Lung microvascular endothelial cell (primary cell): ENCODE measurements around the gene ANKRD13C. TPM values are rescaled to one million over a fixed set of nuclear protein-coding genes. Genes with fewer than 3 reads are reported as not detected.

Experiments
- DNase-seq, 2 donors: peaks; one replicate each; pipeline versions ENCODE4 v3.0.0 to v3.0.0-alpha.2; 2010; ENCODE audit warnings: low read depth in 2 of 2
- total RNA-seq: library from RNA; depleted of rRNA; stranded (reverse); fragments of >200 nt; gene quantifications from 2 replicates; pipeline ENCODE4 v1.2.1, GENCODE V29; 2014

The ANKRD13C gene
- total RNA-seq, 1 donor from 2014 or later = 23.4 TPM

DNA sequence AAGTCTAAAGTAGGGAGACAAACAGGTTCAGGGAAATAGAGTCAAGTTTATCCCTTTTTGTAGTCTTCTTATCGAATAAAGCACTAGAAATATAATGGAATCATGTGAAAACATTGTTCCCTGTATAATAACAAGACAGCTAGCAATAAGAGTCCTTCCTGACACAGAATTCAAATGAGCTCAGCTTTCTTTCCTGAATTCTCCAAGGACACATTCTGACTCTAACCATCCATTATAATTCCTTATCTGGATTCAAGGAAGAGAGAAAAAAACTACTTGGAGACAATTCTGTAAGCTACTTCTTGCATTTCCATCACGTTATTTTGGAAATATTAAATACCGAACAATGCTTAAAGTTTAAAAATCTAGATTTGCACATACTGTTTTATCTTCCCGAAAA is 58.8 kb downstream of the ANKRD13C start:
- no peak for DNase-seq

DNA sequence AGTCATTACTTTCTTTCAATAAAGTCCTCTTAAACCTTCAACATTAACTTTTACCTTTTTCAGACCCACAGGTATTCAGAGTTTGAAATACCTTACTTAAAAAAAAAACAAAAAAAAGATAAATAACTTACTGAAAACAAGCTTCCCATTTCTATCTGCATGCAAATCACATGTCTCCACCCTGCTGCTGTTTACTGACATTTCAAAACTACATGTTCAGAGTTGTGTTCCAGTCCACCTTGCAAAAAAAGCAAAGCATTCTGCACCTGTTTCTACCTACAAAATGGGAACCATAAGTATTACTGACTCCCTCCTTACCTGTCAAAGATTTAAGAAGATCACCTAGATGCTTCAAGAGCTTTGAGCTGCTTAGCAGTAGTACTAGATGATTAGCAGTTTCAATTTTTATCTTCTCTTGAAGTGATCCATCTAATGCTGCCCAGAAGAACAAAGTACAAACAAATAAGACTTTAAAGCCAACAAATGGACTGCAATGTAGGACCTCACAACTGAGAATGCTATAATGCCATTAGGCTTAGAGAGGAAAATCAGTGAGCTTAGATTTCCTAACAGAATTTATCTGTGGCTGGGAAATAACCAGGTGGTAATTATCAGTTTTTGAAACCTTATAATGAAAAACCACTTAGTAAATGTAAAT is 61.2 kb downstream of the ANKRD13C start:
- no peak for DNase-seq

DNA sequence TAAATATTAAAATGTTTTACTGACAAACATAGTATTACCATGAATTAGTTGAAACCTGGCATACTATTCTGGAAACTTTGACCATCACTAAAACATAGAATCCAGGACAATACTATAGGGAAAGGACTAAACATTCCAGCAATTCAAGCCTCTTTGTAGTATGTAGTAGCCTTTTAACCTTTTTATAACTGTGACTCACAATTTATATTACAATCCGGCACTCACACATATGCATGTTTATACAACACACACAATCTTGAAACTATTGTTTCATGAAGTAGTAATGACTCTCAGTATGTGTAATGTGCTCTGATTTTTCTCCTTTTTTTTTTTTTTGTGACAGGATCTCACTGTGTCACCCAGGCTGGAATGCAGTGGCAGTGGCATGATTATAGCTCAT is 64.3 kb downstream of the ANKRD13C start:
- DNase-seq = peak; percentile 58 to 84

DNA sequence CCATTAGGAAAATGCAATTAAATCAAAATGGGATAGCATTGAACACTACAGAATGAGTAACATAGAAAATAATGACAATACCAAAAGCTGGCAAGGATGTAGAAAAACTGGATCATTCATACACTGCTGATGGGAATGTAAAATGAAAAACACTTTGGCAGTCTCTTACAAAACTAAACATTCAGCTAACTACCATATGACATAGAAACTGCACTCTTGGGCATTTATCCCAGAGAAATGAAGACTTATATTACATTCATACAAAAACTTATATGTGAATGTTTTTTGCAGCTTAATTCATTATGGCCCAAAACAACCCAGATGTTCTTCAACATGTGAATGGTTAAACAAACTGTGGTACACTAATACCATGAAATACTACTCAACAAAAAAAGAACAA is 66.4 kb downstream of the ANKRD13C start:
- DNase-seq = no peak

DNA sequence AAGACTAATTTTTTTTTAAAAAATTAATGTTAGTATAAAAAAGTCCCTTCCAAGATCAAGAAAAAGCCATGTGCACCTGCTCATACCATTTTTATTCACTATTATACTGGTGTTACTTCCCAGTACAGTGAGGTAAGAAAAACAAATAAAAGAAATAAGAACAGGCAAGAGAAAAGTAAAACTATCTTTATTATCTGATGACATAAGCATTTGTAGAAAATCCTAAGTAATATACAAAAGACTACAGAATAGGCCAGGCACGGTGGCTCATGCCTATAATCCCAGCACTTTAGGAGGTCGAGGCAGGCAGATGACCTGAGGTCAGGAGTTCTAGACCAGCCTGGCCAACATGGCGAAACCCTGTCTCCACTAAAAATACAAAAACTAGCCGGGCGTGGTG is 68.1 kb downstream of the ANKRD13C start:
- DNase-seq = no peak

DNA sequence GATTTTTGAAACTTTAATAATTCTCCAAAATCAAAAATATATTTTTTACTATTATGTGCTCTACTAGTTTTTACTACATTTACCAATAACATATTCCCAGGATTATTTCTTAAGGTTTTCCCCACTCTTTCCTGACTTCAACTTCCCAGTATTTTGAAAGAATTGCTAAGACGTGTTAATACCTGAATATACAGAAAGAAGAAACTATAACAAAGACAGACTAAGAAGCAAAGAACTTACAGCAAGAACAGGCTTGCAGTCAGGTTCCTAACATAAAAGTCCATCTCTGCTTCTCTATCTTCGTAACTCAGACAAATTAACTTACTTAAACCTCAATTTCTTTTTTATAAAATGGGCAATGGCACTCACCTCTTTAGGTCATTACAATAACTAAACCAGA is 70.2 kb downstream of the ANKRD13C start:
- DNase-seq = no peak

DNA sequence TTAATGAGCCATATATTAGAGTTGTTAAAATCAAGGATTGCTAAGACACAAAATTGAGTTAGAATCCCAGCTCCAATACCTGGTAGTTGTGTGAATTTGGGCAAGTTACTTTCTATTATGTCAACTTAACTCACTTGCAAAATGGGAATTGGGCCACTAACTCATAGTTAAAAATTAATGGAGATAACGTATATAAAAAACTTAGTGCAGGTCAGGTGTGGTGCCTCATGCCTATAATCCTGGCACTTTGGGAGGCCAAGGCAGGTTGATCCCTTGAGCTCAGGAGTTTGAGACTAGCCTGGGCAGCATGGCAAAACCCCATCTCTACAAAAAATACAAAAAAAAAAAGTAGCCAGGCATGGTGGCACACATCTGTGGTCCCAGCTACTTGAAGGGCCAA is 75.8 kb downstream of the ANKRD13C start:
- no peak for DNase-seq

DNA sequence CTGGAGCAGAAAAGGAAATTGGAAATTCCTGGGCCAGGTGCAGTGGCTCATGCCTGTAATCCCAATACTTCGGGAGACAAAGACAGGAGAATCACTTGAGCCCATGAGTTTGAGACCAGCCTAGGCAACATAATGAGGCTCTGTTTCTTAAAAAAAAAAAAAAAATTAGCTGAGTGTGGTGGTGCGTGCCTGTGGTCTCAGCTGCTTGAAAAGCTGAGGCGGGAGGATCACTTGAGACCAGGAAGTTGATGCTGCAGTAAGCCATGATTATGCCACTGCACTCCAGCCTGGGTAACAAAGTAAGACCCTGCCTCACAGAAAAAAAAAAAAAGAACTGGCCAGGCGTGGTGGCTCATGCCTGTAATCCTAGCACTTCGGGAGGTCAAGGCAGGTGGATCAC is 76.6 kb downstream of the ANKRD13C start:
- no peak for DNase-seq

DNA sequence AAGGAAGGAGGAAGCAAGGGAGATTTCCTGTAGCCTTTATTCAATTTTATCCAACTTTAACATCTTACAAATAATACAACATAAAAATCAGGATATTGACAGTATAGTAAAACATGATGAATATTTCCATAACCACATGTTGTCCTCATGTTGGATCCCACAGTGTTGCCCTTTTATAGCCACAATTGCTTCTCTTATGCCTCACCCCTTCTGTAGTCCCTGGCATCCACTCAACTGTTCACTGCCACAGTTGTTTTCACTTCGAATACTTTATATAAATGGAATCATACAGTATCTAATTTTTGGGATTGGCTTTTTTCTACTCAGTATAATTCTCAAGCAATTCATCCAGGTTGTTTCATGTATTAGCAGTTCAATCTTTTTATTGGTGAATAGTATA is 88.6 kb downstream of the ANKRD13C start:
- peak in 1 of 2 donors; percentile 24 for DNase-seq

DNA sequence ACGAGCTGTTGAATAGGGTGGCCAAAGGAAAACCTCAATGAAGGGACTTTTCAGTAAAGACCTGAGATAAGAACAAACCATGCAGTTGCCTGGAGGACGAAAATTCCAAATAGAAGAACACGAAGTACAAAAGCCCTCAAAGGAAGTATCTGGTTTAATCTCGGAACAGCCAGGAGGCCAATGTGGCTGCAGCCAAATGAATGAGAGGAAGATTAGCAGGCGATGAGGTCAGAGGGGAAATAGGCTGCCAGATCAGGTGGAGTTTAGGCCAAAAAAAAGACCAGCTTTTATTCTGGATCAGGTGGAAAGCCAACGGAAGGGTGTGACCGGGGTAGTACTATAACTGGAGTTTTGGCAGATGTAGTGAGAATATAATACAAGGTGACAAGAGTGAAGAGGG is 89.7 kb downstream of the ANKRD13C start:
- peak; percentile 48 to 58 for DNase-seq

DNA sequence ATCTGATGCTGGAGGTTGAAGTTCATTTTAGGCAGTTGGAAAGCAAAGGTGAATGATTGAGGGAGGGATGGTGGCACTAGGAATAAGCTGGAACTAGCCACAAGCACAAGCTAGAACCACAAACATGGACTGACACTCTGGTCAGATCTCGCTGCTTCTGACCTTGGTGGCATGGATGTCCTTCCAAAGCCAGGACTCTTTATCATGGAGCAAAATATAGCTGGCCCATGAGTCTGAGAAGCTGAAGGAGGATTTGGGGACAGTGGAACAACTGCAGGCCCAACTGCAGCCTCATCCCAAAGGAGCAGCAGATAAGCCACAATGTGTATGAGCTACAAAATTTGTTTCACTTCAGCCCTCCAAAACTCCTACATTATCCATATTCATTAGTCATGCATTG is 97.9 kb downstream of the ANKRD13C start:
- no peak for DNase-seq

DNA sequence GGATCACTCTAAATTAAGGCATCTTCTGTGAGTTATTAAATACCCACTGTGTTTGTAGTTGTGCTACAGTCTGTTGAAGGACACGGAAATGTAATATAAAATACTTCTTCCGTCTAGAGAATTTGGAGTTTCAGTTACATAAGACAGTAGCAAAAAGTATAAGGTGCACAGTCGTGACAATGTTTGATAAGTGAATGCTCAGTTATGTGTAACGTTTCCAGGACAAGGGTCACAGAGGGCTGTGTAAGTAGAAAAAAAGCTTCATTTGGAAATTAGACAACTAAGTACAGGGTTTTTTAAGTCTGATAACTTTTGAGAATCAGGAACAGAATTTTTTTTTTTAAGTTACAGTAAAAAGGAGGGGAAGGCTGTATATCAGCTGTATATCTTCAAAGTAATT is 105.8 kb downstream of the ANKRD13C start:
- DNase-seq = no peak

DNA sequence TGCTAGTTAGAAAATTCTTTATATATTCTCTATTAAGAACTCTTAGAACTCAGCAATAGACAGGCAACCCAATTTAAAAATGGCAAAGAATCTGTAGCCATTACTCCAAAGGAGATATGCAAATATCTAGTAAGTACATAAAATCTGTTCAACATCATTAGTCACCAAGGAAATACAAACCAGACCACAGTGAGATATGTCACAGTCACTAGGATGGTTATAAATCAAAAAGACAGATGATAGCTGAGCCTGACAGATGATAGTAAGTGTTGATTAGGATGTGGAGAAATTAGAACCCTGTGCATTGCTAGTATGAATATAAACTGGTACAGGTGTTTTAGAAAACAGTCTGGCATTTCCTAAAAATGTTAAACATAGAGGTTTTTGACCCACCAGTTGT is 106.8 kb downstream of the ANKRD13C start:
- DNase-seq = no peak

DNA sequence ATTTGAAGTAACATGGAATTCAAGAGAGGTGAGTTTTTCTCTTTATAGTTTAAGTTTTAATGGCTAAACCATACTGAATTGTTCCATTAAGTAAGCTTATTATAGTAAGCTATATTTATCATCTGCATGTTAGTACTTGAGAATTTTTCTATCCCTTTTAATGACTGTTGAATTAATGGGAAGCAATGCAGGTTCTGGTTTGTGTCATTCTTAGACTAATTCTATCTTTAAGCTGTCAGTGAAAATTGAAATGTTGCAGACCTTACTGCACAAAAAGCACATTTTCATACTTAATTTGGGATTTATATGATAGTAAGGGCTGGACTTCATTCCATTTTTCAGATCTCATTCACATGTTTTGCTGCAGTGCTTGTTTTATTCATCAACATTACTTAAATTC is 107.4 kb downstream of the ANKRD13C start:
- no peak for DNase-seq

DNA sequence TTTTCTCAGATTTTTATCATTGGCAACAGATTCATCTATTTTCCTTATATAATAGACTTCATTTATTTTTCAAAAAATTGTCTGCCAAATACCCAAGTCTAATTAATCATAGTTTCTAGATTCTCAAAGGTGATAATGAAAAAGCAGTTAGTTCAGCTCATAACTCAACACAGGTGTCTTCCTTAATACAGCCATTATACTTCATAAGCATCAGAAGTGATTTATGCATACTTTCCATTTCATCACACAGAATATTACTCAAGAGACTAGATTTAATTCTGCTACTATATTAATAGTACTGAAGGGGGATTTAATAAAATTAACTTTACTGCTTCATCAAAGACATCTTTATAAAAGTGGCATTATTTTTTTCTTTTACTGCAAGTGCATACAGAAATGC is 114.6 kb downstream of the ANKRD13C start:
- DNase-seq = no peak

DNA sequence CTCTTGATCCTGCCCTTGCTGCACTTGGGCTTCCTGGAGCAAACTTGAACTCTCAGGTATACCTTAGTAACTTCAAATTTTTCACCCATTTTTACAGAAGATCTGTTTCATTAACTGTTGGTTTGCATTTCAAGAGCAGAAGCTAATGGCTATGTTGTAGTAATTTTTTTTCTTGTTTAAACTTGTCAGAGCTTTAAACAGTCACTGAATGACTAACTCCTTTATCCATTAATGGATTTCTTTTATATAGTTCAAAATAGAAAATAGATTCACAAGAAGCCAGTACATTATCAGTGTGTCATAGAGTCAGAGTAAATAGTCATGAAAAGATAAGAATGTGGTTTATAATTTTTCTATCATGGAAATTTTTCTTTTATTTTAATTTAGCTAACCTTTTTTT is 119.8 kb downstream of the ANKRD13C start:
- no peak for DNase-seq

DNA sequence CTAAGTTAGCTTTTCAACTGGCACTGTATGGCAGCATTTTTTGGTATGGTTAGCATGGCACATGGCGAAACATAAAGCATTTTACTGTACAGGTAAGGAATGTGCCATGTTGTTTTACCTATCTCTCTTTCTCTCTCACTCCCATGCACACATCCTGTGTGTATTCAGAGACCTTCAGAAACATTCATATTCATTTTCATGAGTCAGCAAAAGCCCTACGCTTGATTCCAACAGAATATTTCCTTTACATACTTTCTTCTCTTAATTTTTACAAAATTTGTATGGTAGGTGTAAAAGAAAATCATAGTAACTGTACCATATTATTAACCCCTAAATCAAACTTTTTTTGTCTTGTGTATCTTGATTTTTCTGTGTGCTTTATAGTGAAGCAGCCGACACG is 123.0 kb downstream of the ANKRD13C start:
- DNase-seq = no peak

DNA sequence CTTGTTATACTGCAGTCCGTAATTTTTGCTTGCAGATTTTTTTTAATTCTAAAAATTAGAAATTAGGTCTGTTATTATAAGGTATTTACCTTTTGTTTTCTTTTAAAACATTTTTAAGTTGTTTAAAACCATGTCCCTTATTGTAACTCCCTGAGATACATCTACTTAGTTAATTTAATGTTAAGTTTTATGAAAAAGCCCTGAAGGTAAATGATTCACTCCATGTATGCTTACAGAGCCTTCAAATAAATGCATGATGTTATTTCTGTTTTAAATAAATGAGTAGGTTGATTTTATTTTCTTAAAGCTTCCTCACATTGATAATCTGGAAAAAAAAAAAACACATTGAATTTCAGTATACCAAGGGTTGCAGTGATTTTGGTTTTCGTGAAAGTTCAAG is 125.9 kb downstream of the ANKRD13C start:
- DNase-seq = no peak

DNA sequence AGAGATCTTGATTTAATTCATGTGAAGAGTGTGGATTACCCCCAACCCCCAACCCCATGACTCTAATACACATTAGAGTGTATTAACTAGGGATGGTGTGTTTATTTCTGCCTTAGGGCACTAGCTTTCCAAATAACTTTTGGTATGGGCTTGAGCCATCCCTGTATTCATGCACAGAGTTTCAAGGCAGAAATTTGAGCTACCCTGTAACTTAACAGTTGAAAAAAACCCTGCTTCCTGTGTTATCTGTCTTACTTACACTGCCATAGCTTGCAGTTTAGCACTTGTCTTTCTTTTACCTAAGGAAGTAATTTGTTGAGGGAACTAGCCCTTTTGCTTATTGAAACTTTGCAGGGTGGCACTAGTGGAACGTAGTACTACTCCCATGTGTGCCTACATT is 127.1 kb downstream of the ANKRD13C start:
- no peak for DNase-seq

DNA sequence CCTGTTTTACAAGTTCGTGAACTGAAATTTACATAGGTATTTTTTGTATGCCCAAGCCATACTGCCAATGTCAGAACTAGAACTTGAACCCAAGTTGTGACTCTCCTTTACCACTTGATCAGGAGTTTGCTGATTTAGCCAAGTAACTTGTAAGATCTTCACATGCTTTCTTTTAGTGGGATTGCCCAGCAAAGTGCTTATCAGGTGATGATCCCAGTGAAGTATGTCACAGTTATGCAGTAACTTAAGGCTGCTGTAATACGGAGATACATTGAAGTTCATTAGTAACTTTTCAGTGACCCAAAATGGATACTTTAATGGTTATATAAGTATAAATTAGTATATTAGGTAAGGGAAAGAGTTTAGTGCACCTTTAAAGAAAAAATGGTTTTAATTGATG is 129.6 kb downstream of the ANKRD13C start:
- DNase-seq = no peak

DNA sequence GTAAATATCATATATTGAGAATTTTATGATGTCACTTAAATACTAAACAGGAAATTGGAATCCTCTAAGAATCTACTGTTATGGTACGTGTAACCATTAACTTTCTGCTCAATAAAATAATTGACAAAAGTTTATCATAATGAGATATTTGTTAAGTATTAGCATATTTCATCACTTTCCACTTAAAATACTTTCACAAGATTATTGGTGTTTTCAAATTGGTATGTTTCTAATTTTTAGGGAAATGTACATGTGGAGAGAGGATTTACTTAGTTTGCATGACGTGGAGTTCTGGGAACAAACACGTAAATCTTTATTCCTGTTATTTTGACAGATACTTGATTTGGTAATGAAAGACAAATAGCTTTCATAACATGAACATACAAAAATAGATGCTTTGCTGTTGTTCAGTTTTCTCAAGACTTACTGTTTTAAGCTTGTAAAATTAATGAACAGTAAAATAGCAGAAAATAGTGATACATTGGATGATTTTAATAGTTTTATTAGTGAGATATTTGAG is 131.7 kb downstream of the ANKRD13C start:
- peak; percentile 5 to 22 for DNase-seq

DNA sequence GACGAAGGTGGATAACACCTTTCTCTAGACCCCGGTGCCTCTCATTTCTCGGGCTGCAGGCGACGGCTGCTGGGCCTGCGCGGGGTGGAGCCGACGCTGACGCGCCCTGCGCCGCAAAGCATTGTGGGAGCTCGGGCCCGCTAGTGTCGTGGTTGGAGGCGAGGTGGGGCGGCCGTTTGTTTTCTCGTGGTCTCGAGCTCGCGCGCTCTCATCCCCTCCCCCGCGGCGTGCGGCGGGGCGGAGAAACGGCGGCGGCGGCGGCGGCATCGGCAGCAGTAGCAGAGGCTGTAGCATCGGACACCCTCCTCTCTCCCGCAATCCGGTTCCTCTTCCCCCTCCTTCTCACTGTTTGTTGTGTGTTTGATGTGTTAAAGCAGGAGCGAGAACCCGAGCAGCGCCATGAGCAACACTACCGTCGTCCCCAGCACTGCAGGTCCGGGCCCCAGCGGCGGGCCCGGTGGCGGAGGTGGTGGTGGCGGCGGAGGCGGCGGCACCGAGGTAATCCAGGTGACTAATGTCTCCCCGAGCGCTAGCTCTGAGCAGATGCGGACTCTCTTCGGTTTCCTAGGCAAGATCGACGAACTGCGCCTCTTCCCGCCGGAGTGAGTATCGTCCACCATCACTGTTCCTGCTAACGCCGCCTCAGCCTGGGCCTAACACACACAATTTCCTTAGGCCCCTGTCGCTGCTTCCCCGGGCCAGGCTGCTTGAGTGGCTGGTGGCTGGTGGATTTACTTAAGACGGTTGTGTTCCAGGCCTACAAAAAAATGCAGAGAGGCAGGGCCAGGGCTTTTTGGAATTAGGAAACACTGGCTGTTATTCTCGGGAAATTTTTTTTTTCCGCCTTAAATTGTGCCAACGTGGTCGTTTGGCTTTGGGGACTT is 133.0 kb downstream of the ANKRD13C start, which contains the start of gene SRSF11:
Gene SRSF11, plus strand, starts transcription at position 143 of the 884 bp plus-strand sequence. Its CDS starts 257 bp downstream, at position 400.
- peak; percentile 95 to 97 for DNase-seq
